GM18526 (cell line): ENCODE data around the gene BCL2L14.
A peak's percentile ranks its signal among the peaks of the same experiment; 100 is the strongest.

Source experiments
- POLR2A ChIP-seq: IDR thresholded peaks from 3 replicates; pipeline ENCODE4 v1.6.1; 2011; ENCODE audit not compliant: insufficient read length; ENCODE audit errors: extremely low read depth

BCL2L14 gene

GRCh38 chr12:12070674-12071656 lies at the start of gene BCL2L14:
Gene BCL2L14, plus strand, starts transcription at chr12:12070939. Its CDS starts 8,367 bp downstream, at chr12:12079306.
- peak; percentile 27 for TF ChIP-seq POLR2A

- no peak for TF ChIP-seq POLR2A
These were observed 48.3 kb upstream of the BCL2L14 start for GRCh38 chr12:12022306-12022936.

- no peak for TF ChIP-seq POLR2A
These were observed 47.3 kb upstream of the BCL2L14 start for GRCh38 chr12:12023456-12023855.

- no peak for TF ChIP-seq POLR2A
These were observed 45.6 kb upstream of the BCL2L14 start for GRCh38 chr12:12024911-12025682.

GRCh38 chr12:12025799-12026386 lies 44.8 kb upstream of the BCL2L14 start:
- TF ChIP-seq POLR2A, result no peak

GRCh38 chr12:12028668-12029402 lies 41.9 kb upstream of the BCL2L14 start:
- TF ChIP-seq POLR2A, result no peak

GRCh38 chr12:12029653-12030052 lies 41.1 kb upstream of the BCL2L14 start:
- no peak for TF ChIP-seq POLR2A

- TF ChIP-seq POLR2A, result no peak
These were observed 38.4 kb upstream of the BCL2L14 start for GRCh38 chr12:12032260-12032791.

GRCh38 chr12:12032851-12033797 lies 37.6 kb upstream of the BCL2L14 start:
- TF ChIP-seq POLR2A, result no peak

- no peak for TF ChIP-seq POLR2A
These were observed 36.9 kb upstream of the BCL2L14 start for GRCh38 chr12:12033824-12034223.

GRCh38 chr12:12034344-12034743 lies 36.4 kb upstream of the BCL2L14 start:
- no peak for TF ChIP-seq POLR2A

- no peak for TF ChIP-seq POLR2A
These were observed 35.5 kb upstream of the BCL2L14 start for GRCh38 chr12:12035229-12035628.

GRCh38 chr12:12036901-12037300 lies 33.8 kb upstream of the BCL2L14 start:
- TF ChIP-seq POLR2A, result no peak
